SK-N-MC (cell line): ENCODE results near the gene AKAP6.

Experiments used
- EZH2 ChIP-seq: fragments of 200-600 bp; sonication (generic); IDR thresholded peaks from one replicate; pipeline ENCODE4 v1.6.1; 2017; ENCODE audit warnings: antibody characterized with exemption
- POLR2AphosphoS5 ChIP-seq: IDR thresholded peaks from 2 replicates; pipeline ENCODE4 v1.6.1; 2012; ENCODE audit warnings: mild to moderate bottlenecking, low read depth, low read length, borderline replicate concordance

- TF ChIP-seq EZH2 (no peak), POLR2AphosphoS5 (no peak)
Measured at GRCh38 chr14:32784405-32784804, 455.3 kb downstream of the AKAP6 start.
